ENCODE measurements around the gene CPEB4. TPM values are rescaled to one million over a fixed set of nuclear protein-coding genes. Genes with fewer than 3 reads are reported as not detected.

Gene CPEB4
- total and polyA plus RNA-seq, 2 of the 4 experiments (the other 2 are of a cell fraction): 7.8 to 22.6 TPM

DNA sequence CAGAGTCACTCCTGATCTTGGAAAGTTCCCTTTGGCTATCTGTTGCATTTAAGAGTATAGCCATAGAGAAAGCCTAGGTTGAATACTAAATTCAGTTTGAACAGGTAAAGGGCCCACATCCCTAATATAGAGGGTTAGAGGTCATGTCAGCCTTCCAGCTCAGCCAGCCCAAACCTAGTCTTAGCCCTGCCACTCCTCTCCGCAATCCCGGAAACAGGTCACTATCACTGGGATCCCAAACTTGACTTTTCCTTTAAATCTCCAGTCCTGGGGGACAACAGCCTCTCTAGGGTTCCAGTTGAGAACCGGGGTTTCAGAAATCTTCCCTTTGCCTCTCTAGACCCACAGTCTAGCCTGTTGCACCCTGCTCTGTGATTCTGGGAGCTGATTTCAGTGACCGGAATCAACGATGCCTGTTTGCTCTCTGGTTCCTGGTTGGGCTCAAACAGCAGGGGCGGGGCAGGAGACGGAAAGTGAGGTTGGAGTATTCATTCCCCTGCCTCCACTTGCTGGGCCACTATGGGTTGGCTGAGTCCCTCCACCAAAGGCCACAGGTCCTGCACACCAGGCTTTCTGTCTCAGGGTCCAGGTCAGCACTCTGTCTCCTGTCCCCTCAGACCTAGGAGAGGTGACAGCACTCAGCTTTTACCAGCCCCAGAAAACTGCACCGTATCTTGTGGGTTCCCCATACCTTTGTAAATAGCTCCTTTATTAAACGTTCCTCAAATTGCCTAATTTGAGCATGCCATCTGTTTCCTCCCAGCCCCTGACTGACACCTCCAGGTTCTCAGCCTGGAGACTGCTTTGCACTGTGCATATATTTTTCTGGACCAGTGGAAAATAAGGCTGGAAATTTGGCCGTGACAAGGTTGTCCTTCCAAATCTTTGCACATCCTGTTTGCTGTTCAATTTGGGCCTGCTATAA lies 23.8 kb upstream of the CPEB4 start:
- no peak for ATAC-seq (ENCODE audit: low read depth)
- no peak overlapping the region for H3K14ac ChIP-seq (replicated peaks; ENCODE audit: low read depth, low read length)
- in situ Hi-C loops (cut with MboI; ENCODE audit: low sequenced_read_pairs): no loop called here

More for the DNA sequence above, 23.8 kb upstream of the CPEB4 start:
- Histone ChIP-seq H4K20me1 (ENCODE audit: insufficient read depth, low read length) (no peaks in the 10 kb centered on the region), H3K79me1 (ENCODE audit: low read depth in 1 of 2, low read length in 2 of 2) (no peaks in the 10 kb centered on the region), H2AK5ac (ENCODE audit: low read depth, low read length) (no peak overlapping the region), H2AK9ac (replicated peaks; ENCODE audit: low read depth, low read length, poor library complexity) (no peak overlapping the region), H3K27ac (ENCODE audit: insufficient read depth, low read length) (no peak overlapping the region), H4K5ac (ENCODE audit: low read depth, low read length) (no peak overlapping the region), H2AFZ (replicated peaks; ENCODE audit: low read length, poor library complexity) (no peak overlapping the region), H3K36me3 (ENCODE audit: control insufficient read depth, insufficient read depth, low read length) (no peaks in the 10 kb centered on the region), H3K4me1 (ENCODE audit: control insufficient read depth, insufficient read depth, low read length) (0 out of 2 replicates have a peak, but pooled peaks cover 1% of the 10 kb centered on the region), H3K56ac (ENCODE audit: extremely low read depth, insufficient read depth, low read length) (no peak overlapping the region), H3K4ac (ENCODE audit: low read depth, low read length) (no peak overlapping the region), H3K4me3 (ENCODE audit: insufficient read depth, low read depth, low read length) (no peak overlapping the region), H2BK120ac (ENCODE audit: low read depth, low read length) (no peak overlapping the region), H3K23ac (ENCODE audit: low read depth, low read length) (no peak overlapping the region), H2BK5ac (ENCODE audit: low read depth, low read length, poor library complexity, severe bottlenecking) (no peak overlapping the region), H3K4me2 (ENCODE audit: low read depth, low read length) (no peak overlapping the region), H3K18ac (ENCODE audit: low read depth, low read length) (no peak overlapping the region), H2BK15ac (ENCODE audit: low read depth, low read length) (no peak overlapping the region), H4K91ac (ENCODE audit: insufficient read depth, low read depth, low read length) (no peak overlapping the region), H4K8ac (ENCODE audit: low read depth in 2 of 2, low read length in 2 of 2) (no peak overlapping the region), H3K9ac (ENCODE audit: low read depth, low read length) (no peak overlapping the region), H3K27me3 (ENCODE audit: control insufficient read depth, insufficient read depth, low read length) (peaks cover 6% of the 10 kb centered on the region), H3K9me3 (ENCODE audit: control insufficient read depth, insufficient read depth, low read length) (no peaks in the 10 kb centered on the region), H3K9me1 (ENCODE audit: insufficient read depth, low read length) (no peaks in the 10 kb centered on the region), H2BK20ac (ENCODE audit: low read depth, low read length) (no peak overlapping the region)
- intact Hi-C loops (cut with micrococcal nuclease): no loop called here
- ChIA-PET CTCF (interaction anchor here (0.6 kb wide), 1 partner anchor 9 kb away, joined by 3 read pairs; no protein-coding TSS in a partner anchor), POLR2A (ENCODE audit: unreplicated experiment) (no interaction called here)
- dilution Hi-C loops (cut with HindIII; ENCODE audit: low sequenced_read_pairs, unreplicated experiment): no loop called here
- 81% methylated on average over 3 of the region's 10 CpGs; no CpG with 5 or more reads in 1 of the 2 experiments for WGBS, 2 experiments (ENCODE audit: extremely low coverage in 2 of 2, insufficient read length in 1 of 2)
- TF ChIP-seq RAD21 (IDR thresholded peaks at IDR 0.05; ENCODE audit: low read length) (no peak), MAZ (IDR thresholded peaks at IDR 0.05; ENCODE audit: borderline replicate concordance, low read depth, low read length) (no peak), RFX5 (IDR thresholded peaks at IDR 0.05; ENCODE audit: low read depth, low read length) (no peak), CEBPB (IDR thresholded peaks at IDR 0.05; ENCODE audit: low read depth, low read length) (no peak), FOS (IDR thresholded peaks at IDR 0.05; ENCODE audit: low read depth, low read length) (no peak)
- DNase-seq: no peak
- BruUV-seq (replicated peaks): no TSS peak

Measured in IMR-90 (cell line).